ENCODE measurements around the gene PTDSS2.
"Not testable (repeated sequence)": the region's sequence is repeated elsewhere in the genome, so short reads cannot be mapped to it uniquely, and the experiment has no call there.

Gene PTDSS2

GRCh38 chr11:452203-452744 is 2.2 kb downstream of the PTDSS2 start:
- no peak for DNase-seq

- DNase-seq, result no peak
Observed at GRCh38 chr11:452916-453527, 2.9 kb downstream of the PTDSS2 start.

GRCh38 chr11:453564-453963 is 3.5 kb downstream of the PTDSS2 start:
- no peak for DNase-seq

- DNase-seq, result no peak
Observed at GRCh38 chr11:454043-454442, 4.0 kb downstream of the PTDSS2 start.

- no peak for DNase-seq
Observed at GRCh38 chr11:454801-455565, 4.9 kb downstream of the PTDSS2 start.

GRCh38 chr11:455566-456147 is 5.6 kb downstream of the PTDSS2 start:
- no peak for DNase-seq

- peak; percentile 44 to 58 for DNase-seq
Observed at GRCh38 chr11:456533-456932, 6.5 kb downstream of the PTDSS2 start.

GRCh38 chr11:457111-457760 is 7.2 kb downstream of the PTDSS2 start:
- DNase-seq, result no peak

- no peak for DNase-seq
Observed at GRCh38 chr11:459511-460220, 9.6 kb downstream of the PTDSS2 start.

GRCh38 chr11:460331-461199 is 10.5 kb downstream of the PTDSS2 start:
- no peak for DNase-seq

GRCh38 chr11:461626-462025 is 11.5 kb downstream of the PTDSS2 start:
- no peak for DNase-seq

GRCh38 chr11:462107-462890 is 12.2 kb downstream of the PTDSS2 start:
- DNase-seq, result no peak

- DNase-seq, result no peak
Observed at GRCh38 chr11:464316-464715, 14.2 kb downstream of the PTDSS2 start.

- no peak for DNase-seq
Observed at GRCh38 chr11:465896-466530, 15.9 kb downstream of the PTDSS2 start.

- DNase-seq, result no peak
Observed at GRCh38 chr11:468036-468435, 18.0 kb downstream of the PTDSS2 start.

GRCh38 chr11:468493-468892 is 18.4 kb downstream of the PTDSS2 start:
- no peak for DNase-seq

- not testable (repeated sequence) for DNase-seq
Observed at GRCh38 chr11:469026-469683, 19.1 kb downstream of the PTDSS2 start.

GRCh38 chr11:469684-470560 is 19.8 kb downstream of the PTDSS2 start:
- DNase-seq, result no peak

Measured in activated CD4-positive, alpha-beta T cell treated with anti-CD3 and anti-CD28 coated beads, Interleukin-2, amount 50 U/mL, for 48 hours (primary cell).